ENCODE results near the gene MAP3K10.

Gene MAP3K10

DNA sequence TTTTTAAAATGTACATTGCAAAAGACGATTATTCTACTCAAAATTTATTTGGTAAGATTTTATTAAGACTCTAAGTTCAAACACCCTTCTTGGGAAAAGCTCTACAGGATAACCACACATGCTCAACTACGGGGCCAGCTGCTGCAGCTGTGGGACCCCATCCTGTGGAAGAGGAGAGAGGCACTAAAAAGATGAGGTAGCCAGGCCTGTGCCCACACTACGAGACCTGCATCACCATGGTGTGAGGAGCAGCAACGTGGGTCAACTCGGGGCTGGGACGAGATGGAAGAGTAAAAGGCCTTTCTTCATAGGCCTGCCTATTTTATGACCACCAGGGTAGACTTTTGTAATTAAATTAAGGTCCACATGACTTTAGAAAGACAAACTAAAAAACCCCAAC is 39.8 kb downstream of the MAP3K10 start:
- intact Hi-C loops (cut with DNase I) = no loop called here

DNA sequence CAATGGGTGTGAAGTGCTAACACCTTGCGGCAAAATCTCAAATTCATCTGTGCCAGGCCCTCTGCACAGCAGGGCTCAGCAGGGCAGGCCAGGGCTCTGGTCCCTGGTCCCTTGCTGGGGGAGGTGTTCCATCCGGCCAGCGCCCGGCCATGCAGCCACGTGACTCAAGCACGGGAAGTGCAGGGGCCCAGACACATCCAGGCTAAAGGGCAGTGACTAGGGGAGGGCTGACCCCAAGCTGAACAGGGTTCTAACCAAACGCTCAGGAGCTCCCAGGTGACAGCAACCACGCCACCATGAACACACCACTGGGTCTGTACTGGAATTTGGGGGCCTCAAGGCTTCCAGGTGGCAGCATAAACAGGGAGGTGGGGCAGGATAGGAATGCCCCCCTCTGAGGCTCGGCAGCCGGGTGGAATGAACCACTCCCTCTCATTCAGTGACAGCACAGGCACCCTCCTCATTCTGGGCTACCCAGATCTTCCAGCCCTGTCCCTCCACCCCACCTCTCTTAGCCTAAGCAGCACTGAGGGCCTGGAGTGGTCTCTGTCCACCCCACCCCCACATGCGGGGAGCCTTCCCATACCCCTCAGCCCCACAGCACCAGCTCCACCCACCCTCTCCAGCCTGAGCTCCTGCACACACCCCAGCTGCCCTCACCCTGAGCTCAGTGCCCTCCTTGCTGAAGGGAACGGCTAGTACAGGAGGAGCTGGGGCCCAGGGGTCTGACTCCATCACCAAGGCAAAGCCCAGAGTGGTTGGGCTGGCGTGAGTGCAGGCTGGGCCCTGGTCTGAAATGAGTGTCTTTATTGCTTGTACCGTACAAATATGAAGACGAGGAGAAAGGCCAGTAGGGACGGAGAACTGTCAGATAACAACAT is 40.6 kb downstream of the MAP3K10 start:
- DNase-seq = peak in 2 of 10 donors; percentile 59 to 66
- intact Hi-C loops (cut with DNase I) = no loop called here

More for the DNA sequence above, 39.8 kb downstream of the MAP3K10 start:
- no peak for DNase-seq

DNA sequence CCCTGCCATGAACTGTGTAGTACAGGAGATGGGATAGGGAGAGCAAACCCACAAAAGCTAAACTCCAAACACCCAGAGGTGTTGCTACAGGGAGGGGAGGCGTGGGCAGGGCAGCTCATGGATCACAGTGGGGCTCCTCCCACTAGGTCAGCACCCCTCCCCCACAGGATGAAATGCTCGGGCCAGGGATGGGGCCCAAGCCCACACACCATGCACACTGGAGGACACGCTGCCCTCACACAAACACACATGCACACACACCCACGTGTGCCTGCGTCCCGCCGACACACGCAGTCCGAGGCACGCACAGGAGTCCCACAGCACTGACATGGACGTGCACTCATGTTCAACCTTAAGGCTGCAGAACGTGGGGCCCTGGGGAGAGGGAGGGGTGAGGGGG is 41.3 kb downstream of the MAP3K10 start:
- intact Hi-C loops (cut with DNase I) = no loop called here
- peak in 2 of 10 donors; percentile 52 to 79 for DNase-seq

GRCh38 chr19:40232949-40233810 is 42.0 kb downstream of the MAP3K10 start:
- intact Hi-C loops (cut with DNase I) = no loop called here
- DNase-seq = peak in 2 of 10 donors; percentile 61 to 79

GRCh38 chr19:40233811-40234389 is 42.7 kb downstream of the MAP3K10 start:
- intact Hi-C loops (cut with DNase I) = no loop called here
- peak in 1 of 10 donors; percentile 80 for DNase-seq

DNA sequence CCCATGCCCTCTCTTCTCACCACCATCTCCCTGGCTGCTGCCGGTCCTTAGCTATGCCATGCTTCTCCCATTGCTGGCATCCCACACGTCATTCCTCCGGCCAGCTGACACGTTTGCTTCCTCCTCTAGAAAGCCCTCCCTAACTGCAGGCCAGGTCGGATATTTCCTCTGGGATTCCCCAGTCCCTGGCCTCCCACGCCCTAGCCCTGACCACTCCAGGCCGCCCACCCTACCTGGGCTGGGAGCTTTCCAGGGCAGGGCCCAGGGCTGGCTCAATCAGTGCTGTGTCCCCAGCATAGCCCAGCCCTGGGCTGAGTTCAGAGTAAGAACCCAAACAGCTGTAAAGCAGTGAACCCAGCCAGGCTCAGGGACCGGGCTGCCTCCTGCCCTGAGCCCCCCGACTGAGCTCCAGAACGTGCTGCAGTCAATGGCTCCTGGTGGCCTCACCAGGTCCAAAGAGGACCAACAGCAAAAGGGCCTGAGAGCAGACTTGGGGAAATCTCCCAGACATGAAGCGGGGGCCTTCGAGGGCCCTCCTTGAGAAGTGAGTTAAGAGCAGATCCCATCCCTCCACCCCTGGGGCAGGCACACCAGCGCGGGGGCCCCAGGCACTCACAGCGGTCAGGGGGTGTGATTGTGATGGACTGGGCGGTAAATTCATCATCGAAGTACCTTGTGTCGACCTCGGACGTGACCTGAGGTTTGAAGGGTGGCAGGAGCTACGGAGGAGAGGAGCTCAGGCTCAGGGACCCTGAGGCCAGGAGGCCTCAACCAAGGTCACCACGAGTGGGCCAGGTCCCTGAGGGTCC is 43.4 kb downstream of the MAP3K10 start:
- intact Hi-C loops (cut with DNase I) = no loop called here
- no peak for DNase-seq

DNA sequence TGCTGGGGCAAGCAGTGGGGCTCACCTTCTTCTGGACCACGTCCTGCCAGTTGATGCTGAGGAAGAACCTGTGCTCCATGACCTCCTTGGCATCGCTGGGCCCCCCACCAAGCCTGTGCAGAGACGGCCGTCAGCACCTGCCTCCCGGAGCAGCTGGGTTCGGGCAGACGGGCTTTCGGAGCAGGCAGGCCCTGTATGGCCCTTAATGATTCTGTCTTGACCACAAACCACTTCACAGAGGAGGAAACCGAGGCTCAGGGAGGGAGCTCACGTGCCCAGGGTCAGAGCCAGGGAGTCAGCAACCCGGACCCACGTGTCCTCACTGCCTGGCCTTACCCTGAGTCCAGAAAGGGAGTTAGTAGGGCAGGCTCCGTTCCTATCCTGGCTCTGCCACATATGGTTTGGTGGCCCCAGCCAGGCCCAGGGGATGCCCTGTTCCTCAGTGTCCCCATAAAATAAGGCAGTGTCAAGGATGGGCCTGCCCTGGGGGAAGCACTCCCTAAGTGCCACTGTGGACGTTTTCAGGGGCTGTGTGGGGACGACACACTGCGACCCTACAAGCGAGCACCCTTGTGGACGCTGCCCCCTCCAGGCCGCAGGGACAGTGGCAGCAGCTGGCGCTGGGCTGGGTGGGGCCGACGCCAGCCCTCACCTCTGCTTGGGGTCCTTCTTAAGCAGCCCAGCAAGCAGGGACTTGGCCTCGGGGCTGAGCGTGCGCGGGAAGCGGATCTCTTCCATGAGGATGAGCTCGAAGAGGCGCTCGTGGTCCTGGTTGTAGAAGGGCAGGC is 44.2 kb downstream of the MAP3K10 start:
- intact Hi-C loops (cut with DNase I) = no loop called here
- peak in 1 of 10 donors; percentile 63 for DNase-seq

- peak in 2 of 10 donors; percentile 59 to 67 for DNase-seq
- intact Hi-C loops (cut with DNase I) = no loop called here
Observed at GRCh38 chr19:40236026-40236355, 44.8 kb downstream of the MAP3K10 start.

GRCh38 chr19:40236366-40236765 is 45.1 kb downstream of the MAP3K10 start:
- peak in 3 of 10 donors; percentile 10 to 53 (median 27) for DNase-seq
- intact Hi-C loops (cut with DNase I) = no loop called here

- DNase-seq = peak in 2 of 10 donors; percentile 52 to 64
- intact Hi-C loops (cut with DNase I) = no loop called here
Observed at GRCh38 chr19:40237791-40238190, 46.6 kb downstream of the MAP3K10 start.

- intact Hi-C loops (cut with DNase I) = no loop called here
- peak in 2 of 10 donors; percentile 29 to 41 for DNase-seq
Observed at GRCh38 chr19:40238775-40239174, 47.5 kb downstream of the MAP3K10 start.

DNA sequence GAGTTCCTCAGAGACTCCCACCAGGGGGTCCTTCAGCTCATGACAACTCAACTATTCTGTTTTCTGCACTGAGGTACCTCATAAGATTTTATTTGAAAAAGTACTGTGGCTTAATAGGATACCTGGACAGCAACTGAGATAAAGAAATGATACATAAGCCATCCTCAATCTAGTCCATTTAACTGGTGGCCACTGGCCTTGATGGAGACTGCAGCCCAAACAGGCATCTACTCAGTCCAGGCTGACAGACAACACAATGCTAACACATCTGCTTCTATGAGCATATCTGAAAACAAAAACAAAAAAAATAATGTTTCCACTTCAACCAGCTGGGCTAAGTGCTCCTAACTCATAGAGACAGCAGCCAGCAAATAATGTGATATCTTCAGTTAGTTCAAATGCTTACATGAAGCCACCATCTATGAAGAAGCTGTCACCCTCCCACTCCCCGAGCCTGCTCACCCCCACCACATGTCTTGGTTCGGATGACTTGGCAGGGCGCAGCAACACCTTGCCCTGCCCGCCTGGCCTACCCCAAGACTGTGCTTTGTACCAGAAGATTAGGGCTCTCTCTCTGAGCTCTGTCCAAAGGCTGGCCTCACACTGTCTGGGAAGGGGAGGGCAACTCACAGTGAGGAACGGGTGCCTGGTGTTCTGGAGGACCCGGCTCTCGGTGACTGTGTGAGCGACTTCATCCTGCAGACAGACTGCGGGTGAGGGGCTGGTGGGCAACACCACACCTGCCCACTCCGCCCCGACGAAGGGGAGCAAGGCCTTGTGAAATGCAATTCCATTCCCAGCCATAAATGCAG is 48.4 kb downstream of the MAP3K10 start:
- peak in 3 of 10 donors; percentile 63 to 70 (median 65) for DNase-seq
- intact Hi-C loops (cut with DNase I) = loop anchor here (5.0 kb wide), 1 partner anchor 43 kb away; no protein-coding TSS in a partner anchor

GRCh38 chr19:40240332-40240731 is 49.1 kb downstream of the MAP3K10 start:
- DNase-seq = peak in 3 of 10 donors; percentile 47 to 77 (median 48)
- intact Hi-C loops (cut with DNase I) = loop anchor here (5.0 kb wide), 1 partner anchor 42 kb away; no protein-coding TSS in a partner anchor

- intact Hi-C loops (cut with DNase I) = loop anchor here (5.0 kb wide), 1 partner anchor 41 kb away; no protein-coding TSS in a partner anchor
- DNase-seq = peak in 3 of 10 donors; percentile 70 to 83 (median 76)
Observed at GRCh38 chr19:40241125-40241808, 50.0 kb downstream of the MAP3K10 start.

GRCh38 chr19:40241809-40242384 is 50.7 kb downstream of the MAP3K10 start:
- peak; percentile 72 to 97 (median 78) for DNase-seq
- intact Hi-C loops (cut with DNase I) = loop anchor here (5.0 kb wide), 1 partner anchor 40 kb away; no protein-coding TSS in a partner anchor

DNA sequence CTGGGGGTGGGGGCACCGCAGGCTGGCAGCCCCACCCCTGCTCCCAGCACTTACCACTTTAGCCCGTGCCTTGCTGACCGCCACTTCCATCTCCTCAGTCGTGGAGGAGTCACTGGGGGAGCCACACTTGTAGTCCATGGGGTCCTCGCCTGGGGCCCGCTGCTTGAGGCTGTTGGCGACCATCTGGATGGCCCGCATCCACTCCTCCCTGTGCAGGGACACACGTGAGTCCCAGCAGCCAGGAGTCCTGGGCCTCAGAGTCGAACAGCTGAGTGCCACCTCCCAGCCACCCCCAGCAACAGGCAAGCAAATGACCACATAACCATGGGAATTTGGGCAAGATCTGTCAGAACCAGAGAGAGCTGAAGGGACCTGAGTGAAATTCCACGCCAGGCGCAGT is 51.3 kb downstream of the MAP3K10 start:
- DNase-seq = peak in 2 of 10 donors; percentile 54 to 87
- intact Hi-C loops (cut with DNase I) = loop anchor here (5.0 kb wide), 1 partner anchor 40 kb away; no protein-coding TSS in a partner anchor

DNA sequence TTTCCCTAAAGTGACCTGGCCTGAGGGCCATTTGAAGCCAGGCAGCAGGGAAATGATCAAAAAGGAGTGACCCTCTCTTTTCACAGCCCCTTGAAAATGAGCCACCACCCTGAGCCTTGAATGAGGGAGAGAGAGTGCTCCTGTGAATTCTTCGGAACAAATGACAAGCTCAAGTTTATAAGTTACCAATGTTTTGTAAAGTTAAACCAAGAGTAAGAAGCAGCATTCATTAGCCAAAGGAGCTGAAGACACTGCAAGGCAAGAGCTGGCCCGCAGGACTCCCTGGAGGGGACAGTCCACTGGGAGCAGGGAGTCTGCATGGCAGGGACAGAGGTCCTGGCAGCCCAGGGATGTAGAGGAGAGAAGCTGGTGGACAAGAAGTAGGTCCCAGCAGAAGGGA is 52.0 kb downstream of the MAP3K10 start:
- intact Hi-C loops (cut with DNase I) = loop anchor here (5.0 kb wide), 1 partner anchor 39 kb away; no protein-coding TSS in a partner anchor
- DNase-seq = peak in 1 of 10 donors; percentile 32
